Fibroblast of lung (primary cell): ENCODE data around the gene CHEK2.

ENCODE experiments used
- CTCF ChIP-seq, 2 donors: IDR thresholded peaks in 1 of 2; conservative IDR thresholded peaks in 1 of 2; 1 replicate in 1 of 2; 2 replicates in 1 of 2; pipeline ENCODE4 v1.5.1; 2011 to 2012; ENCODE audit warnings: low read length in 2 of 2, control low read depth in 1 of 2, inconsistent platforms in 1 of 2, low read depth in 1 of 2, mild to moderate bottlenecking in 1 of 2
- EZH2 ChIP-seq: IDR thresholded peaks from 2 replicates; pipeline ENCODE4 v1.5.1; 2012; ENCODE audit warnings: low read length, control low read depth, mild to moderate bottlenecking; ENCODE audit errors: missing control alignments

DNA sequence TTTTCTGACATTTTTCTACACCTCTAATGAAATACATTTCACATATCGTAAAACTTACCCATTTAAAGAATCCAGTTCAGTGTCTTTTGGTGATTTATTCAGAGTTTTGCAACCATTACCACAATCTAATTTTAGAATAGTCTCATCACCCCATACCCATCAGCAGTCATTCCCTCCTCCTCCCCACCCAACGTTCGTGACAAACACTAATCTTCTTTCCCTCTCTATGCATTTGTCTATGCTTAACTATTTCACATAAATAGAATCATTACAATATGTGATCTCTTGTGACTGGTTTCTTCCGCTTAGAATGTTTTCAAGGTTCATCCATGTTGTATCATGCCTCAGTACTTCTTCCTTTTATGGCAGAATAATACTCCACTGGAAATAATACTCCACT, 71.5 kb downstream of the CHEK2 start:
- TF ChIP-seq CTCF (conservative IDR thresholded peaks at IDR 0.05 in 1 of 2, IDR thresholded peaks at IDR 0.05 in 1 of 2; ENCODE audit: low read depth in 1 of 2, low read length in 2 of 2) (no peak), EZH2 (no peak)
